Measurements from ENCODE around the gene SIGLEC5.

GRCh38 chr19:51676566-51677083, 46.4 kb upstream of the SIGLEC5 start:
- TF ChIP-seq CTCF (IDR thresholded peaks at IDR 0.05; ENCODE audit: borderline replicate concordance, extremely low read depth, low read length, poor library complexity, severe bottlenecking) = no peak
- TF ChIP-seq EZH2 (IDR thresholded peaks at IDR 0.05; ENCODE audit: borderline replicate concordance, low read depth, low read length, severe bottlenecking) = no peak
